Measurements from ENCODE around the gene IGF2. TPM values are rescaled to one million over a fixed set of nuclear protein-coding genes. Genes with fewer than 3 reads are reported as not detected.

IGF2 gene
- total RNA-seq, 4 donors from 2014 or later, result 1.9 to 15.5 (median 9.5) TPM

- H3K4me1 ChIP-seq, result peaks cover 0 to 7% (median 0%) of the 10 kb centered on the region in 4 donors
- TF ChIP-seq POLR2A (IDR thresholded peaks at IDR 0.05), result no peak
- TF ChIP-seq CTCF (IDR thresholded peaks at IDR 0.05), result no peak
- H3K27me3 ChIP-seq, result no peaks in the 10 kb centered on the region
- no peaks in the 10 kb centered on the region for H3K9me3 ChIP-seq
- H3K4me3 ChIP-seq, result no peak overlapping the region
- no peaks in the 10 kb centered on the region for H3K36me3 ChIP-seq
- no peak overlapping the region for H3K27ac ChIP-seq
- no peak for DNase-seq
These were observed 25.8 kb upstream of the IGF2 start for GRCh38 chr11:2164861-2165555.

GRCh38 chr11:2164081-2164480 is 24.9 kb upstream of the IGF2 start:
- no peak for DNase-seq
- no peak overlapping the region for H3K27ac ChIP-seq
- H3K9me3 ChIP-seq, result no peaks in the 10 kb centered on the region
- H3K36me3 ChIP-seq, result no peaks in the 10 kb centered on the region
- no peak for TF ChIP-seq CTCF (IDR thresholded peaks at IDR 0.05)
- TF ChIP-seq POLR2A (IDR thresholded peaks at IDR 0.05), result no peak
- H3K4me1 ChIP-seq, result peaks cover 0 to 7% (median 0%) of the 10 kb centered on the region in 4 donors
- H3K4me3 ChIP-seq, result no peak overlapping the region
- no peaks in the 10 kb centered on the region for H3K27me3 ChIP-seq

GRCh38 chr11:2163428-2163978 is 24.3 kb upstream of the IGF2 start:
- Histone ChIP-seq H3K9me3 (no peaks in the 10 kb centered on the region), H3K36me3 (no peaks in the 10 kb centered on the region), H3K27me3 (no peaks in the 10 kb centered on the region), H3K27ac (no peak overlapping the region), H3K4me1 (peaks cover 0 to 7% (median 0%) of the 10 kb centered on the region in 4 donors), H3K4me3 (no peak overlapping the region)
- no peak for TF ChIP-seq CTCF (IDR thresholded peaks at IDR 0.05)
- no peak for TF ChIP-seq POLR2A (IDR thresholded peaks at IDR 0.05)
- no peak for DNase-seq

- no peaks in the 10 kb centered on the region for H3K27me3 ChIP-seq
- no peaks in the 10 kb centered on the region for H3K9me3 ChIP-seq
- no peak within 1 kb of the TSS for H3K4me3 ChIP-seq
- H3K27ac ChIP-seq, result no peak within 1 kb of the TSS
- no peak for DNase-seq
- no peaks in the 10 kb centered on the region for H3K36me3 ChIP-seq
- no peak for TF ChIP-seq POLR2A (IDR thresholded peaks at IDR 0.05)
- TF ChIP-seq CTCF (IDR thresholded peaks at IDR 0.05), result no peak
- H3K4me1 ChIP-seq, result no peaks in the 10 kb centered on the region
These were observed 21.6 kb upstream of the IGF2 start, which contains the start of gene INS for GRCh38 chr11:2160736-2161259. INS (minus strand) TSS chr11:2161209; CDS start chr11:2160971, 238 bp downstream.

GRCh38 chr11:2159536-2160413 is 20.6 kb upstream of the IGF2 start:
- no peak overlapping the region for H3K27ac ChIP-seq
- H3K36me3 ChIP-seq, result no peaks in the 10 kb centered on the region
- H3K27me3 ChIP-seq, result no peaks in the 10 kb centered on the region
- no peak overlapping the region for H3K4me3 ChIP-seq
- TF ChIP-seq CTCF (IDR thresholded peaks at IDR 0.05) (no peak), POLR2A (IDR thresholded peaks at IDR 0.05) (no peak)
- no peak for DNase-seq
- H3K4me1 ChIP-seq, result no peaks in the 10 kb centered on the region
- no peaks in the 10 kb centered on the region for H3K9me3 ChIP-seq

Data from Peyer's patch (tissue), 4 donors.